Panc1 (cell line): ENCODE data around the gene FOXD4L1.
"Not testable (repeated sequence)": the region's sequence is repeated elsewhere in the genome, so short reads cannot be mapped to it uniquely, and the experiment has no call there.

Source experiments
- POLR2AphosphoS5 ChIP-seq: IDR thresholded peaks from 2 replicates; pipeline ENCODE4 v1.6.1; 2012; ENCODE audit warnings: mild to moderate bottlenecking, low read depth, low read length, moderate library complexity
- SIN3A ChIP-seq: IDR thresholded peaks from 2 replicates; pipeline ENCODE4 v1.6.1; 2012; ENCODE audit warnings: low read depth, mild to moderate bottlenecking, low read length, moderate library complexity, borderline replicate concordance; ENCODE audit not compliant: insufficient read depth
- TF ChIP-seq, protein P1 (sequence below): fragments of 450-650 bp; IDR thresholded peaks from 2 replicates; pipeline ENCODE4 v1.5.1; 2017; ENCODE audit warnings: mild to moderate bottlenecking
- TF ChIP-seq, protein P2 (sequence below), 2 experiments: IDR thresholded peaks; 2 replicates each; pipeline ENCODE4 v1.6.1; 2011 to 2012; ENCODE audit warnings: low read depth in 2 of 2, control low read depth in 1 of 2, low read length in 1 of 2, mild to moderate bottlenecking in 1 of 2, moderate library complexity in 1 of 2; ENCODE audit not compliant: insufficient read depth in 1 of 2

DNA sequence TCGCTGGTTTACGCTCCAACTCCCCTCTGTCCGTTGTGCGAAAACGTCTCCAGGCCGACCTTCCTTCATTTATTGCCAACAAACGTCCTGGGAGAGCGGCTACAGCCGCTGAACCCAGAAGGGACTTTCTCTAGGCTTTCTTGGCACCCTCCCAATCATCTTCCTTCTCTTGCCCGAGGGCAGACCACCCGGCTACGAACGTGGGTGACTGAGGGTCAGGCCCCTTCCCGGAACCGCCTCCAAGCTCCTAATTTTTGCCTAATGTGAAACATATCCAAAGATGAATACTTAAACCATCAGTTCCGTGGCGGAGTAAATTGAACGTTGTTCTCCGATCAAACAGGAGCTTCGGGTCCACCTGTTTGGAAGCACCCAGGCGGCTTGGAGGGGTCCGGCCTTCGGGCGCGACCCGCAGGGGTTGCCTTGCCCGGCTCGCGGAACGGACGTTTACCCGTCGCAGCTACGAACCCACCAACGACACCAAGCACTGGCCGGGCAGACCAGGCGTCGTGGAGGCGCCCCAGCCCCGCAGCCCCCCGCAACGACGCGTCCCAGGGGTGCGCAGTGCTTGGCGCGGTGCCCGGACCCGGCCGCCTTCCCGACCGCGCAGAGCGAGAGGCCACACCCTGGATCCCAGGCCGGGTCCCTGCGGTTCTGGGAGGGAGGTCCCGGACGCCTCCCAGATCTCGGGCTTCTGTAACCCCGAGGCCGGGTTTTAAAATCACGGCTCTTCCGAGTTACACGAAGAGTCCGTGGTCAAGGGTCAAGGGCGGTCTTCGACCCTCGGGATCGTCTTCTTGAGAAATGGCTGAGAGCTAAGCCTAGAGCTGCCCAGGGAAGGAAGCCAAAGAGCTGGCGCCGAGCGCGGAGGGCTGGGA is 4.0 kb downstream of the FOXD4L1 start:
- TF ChIP-seq, protein P1, sequence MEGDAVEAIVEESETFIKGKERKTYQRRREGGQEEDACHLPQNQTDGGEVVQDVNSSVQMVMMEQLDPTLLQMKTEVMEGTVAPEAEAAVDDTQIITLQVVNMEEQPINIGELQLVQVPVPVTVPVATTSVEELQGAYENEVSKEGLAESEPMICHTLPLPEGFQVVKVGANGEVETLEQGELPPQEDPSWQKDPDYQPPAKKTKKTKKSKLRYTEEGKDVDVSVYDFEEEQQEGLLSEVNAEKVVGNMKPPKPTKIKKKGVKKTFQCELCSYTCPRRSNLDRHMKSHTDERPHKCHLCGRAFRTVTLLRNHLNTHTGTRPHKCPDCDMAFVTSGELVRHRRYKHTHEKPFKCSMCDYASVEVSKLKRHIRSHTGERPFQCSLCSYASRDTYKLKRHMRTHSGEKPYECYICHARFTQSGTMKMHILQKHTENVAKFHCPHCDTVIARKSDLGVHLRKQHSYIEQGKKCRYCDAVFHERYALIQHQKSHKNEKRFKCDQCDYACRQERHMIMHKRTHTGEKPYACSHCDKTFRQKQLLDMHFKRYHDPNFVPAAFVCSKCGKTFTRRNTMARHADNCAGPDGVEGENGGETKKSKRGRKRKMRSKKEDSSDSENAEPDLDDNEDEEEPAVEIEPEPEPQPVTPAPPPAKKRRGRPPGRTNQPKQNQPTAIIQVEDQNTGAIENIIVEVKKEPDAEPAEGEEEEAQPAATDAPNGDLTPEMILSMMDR = not testable (repeated sequence)
- not testable (repeated sequence) for TF ChIP-seq POLR2AphosphoS5, SIN3A
- TF ChIP-seq, protein P2, sequence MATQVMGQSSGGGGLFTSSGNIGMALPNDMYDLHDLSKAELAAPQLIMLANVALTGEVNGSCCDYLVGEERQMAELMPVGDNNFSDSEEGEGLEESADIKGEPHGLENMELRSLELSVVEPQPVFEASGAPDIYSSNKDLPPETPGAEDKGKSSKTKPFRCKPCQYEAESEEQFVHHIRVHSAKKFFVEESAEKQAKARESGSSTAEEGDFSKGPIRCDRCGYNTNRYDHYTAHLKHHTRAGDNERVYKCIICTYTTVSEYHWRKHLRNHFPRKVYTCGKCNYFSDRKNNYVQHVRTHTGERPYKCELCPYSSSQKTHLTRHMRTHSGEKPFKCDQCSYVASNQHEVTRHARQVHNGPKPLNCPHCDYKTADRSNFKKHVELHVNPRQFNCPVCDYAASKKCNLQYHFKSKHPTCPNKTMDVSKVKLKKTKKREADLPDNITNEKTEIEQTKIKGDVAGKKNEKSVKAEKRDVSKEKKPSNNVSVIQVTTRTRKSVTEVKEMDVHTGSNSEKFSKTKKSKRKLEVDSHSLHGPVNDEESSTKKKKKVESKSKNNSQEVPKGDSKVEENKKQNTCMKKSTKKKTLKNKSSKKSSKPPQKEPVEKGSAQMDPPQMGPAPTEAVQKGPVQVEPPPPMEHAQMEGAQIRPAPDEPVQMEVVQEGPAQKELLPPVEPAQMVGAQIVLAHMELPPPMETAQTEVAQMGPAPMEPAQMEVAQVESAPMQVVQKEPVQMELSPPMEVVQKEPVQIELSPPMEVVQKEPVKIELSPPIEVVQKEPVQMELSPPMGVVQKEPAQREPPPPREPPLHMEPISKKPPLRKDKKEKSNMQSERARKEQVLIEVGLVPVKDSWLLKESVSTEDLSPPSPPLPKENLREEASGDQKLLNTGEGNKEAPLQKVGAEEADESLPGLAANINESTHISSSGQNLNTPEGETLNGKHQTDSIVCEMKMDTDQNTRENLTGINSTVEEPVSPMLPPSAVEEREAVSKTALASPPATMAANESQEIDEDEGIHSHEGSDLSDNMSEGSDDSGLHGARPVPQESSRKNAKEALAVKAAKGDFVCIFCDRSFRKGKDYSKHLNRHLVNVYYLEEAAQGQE (IDR thresholded peaks at IDR 0.05; ENCODE audit: insufficient read depth in 1 of 2, low read depth in 2 of 2, low read length in 1 of 2) = not testable (repeated sequence)
